Esophagus (tissue), 2 donors: ENCODE results near the gene SLIT1. TPM values are rescaled to one million over a fixed set of nuclear protein-coding genes. Genes with fewer than 3 reads are reported as not detected.

Experiments
- H3K27ac ChIP-seq, 2 donors: one replicate each; pipeline ENCODE4 v1.5.1; 2013; ENCODE audit warnings: low read depth in 2 of 2, mild to moderate bottlenecking in 2 of 2, inconsistent platforms in 1 of 2, low read length in 1 of 2, moderate library complexity in 1 of 2
- H3K27me3 ChIP-seq, 2 donors: one replicate each; pipeline ENCODE4 v1.6.1; 2013; ENCODE audit warnings: low read length in 2 of 2, control low read depth in 1 of 2, mild to moderate bottlenecking in 1 of 2; ENCODE audit not compliant: insufficient read depth in 2 of 2, control insufficient read depth in 1 of 2
- H3K36me3 ChIP-seq, 2 donors: one replicate each; pipeline ENCODE4 v1.6.1; 2013; ENCODE audit warnings: low read length in 1 of 2; ENCODE audit not compliant: control insufficient read depth in 2 of 2, insufficient read depth in 2 of 2
- H3K4me1 ChIP-seq, 2 donors: one replicate each; pipeline ENCODE4 v1.6.1; 2013; ENCODE audit warnings: low read length in 1 of 2; ENCODE audit not compliant: control insufficient read depth in 2 of 2, insufficient read depth in 2 of 2
- H3K4me3 ChIP-seq, 2 donors: one replicate each; pipeline ENCODE4 v1.5.1; 2013; ENCODE audit warnings: low read length in 2 of 2, mild to moderate bottlenecking in 2 of 2, low read depth in 1 of 2, moderate library complexity in 1 of 2
- H3K9me3 ChIP-seq, 2 donors: one replicate each; pipeline ENCODE4 v1.6.1; 2013; ENCODE audit warnings: mild to moderate bottlenecking in 2 of 2, low read depth in 1 of 2, low read length in 1 of 2, moderate library complexity in 1 of 2; ENCODE audit not compliant: control insufficient read depth in 2 of 2, insufficient read depth in 1 of 2
- WGBS, 2 donors: extraction: QIAGEN DNeasy Blood & Tissue Kit; methylation state at CpG; one replicate each; pipeline ENCODE4 v1.1.7; 2013; 5-methylcytosine and 5-hydroxymethylcytosine counted together
- polyA plus RNA-seq, 2 donors: library from polyadenylated mRNA; stranded (reverse); fragments of 200-250 nt; gene quantifications; one replicate each; pipeline ENCODE4 v1.2.3, GENCODE V29; 2013
- donor health status: healthy with polysubstance abuse.
- donor health status: Bipolar disorder and iron deficiency.

Gene SLIT1
- polyA plus RNA-seq, 2 donors, result 0.02 TPM

DNA sequence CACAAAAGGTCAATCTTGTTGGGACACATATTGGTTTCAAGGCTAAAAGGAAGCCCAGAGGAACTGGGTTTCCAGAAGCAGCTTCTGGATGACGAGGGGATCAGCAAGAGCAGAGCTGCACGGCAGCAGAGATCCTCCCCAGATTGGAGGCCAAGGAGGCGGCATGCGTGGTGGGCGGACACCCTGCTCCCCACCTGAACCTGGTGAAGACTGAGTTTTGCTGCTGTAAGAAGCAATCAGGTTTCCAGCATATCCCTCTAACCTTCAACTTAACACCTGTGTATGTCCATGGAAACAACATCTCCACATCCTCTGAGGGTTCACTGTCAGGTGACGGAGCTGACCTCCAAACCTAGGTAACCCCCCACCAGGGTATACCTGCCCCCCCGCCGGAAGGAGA lies 35.1 kb downstream of the SLIT1 start:
- H3K27ac ChIP-seq, result no peak overlapping the region
- no peaks in the 10 kb centered on the region for H3K4me1 ChIP-seq
- no peaks in the 10 kb centered on the region for H3K36me3 ChIP-seq
- H3K27me3 ChIP-seq, result no peaks in the 10 kb centered on the region
- no peak overlapping the region for H3K4me3 ChIP-seq
- H3K9me3 ChIP-seq, result no peaks in the 10 kb centered on the region
- WGBS, 2 donors, result 71 to 73% methylated on average over 8 of the region's 8 CpGs

DNA sequence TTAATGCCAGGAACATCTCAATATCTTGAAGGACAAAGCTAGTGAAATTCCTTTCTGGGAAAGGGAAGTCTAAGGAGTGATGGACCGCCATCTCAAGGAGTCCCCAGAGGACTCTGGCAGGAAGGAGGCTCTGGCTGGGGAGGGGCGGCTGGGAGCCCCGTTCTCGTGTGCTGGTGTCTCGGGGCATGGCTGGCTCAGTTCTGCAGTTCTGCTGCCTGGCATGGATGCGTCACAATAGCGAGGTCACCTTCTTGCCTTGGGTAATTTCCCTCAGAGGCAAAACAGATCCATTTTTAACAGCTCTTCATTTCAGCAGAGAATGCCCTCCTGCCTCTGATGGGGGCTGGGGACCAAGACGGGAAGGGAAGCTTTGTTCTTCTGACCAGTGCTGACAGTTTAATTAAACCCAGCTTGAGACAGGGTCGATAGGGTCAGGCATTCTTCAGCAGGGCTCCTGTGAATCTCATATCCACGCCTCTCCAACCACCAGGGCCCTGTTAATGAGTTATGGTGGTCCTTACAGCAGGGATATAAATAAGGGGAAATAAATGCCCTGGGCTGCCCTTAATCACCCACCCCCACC lies 35.7 kb downstream of the SLIT1 start:
- WGBS, 2 donors, result 55 to 58% methylated on average over 10 of the region's 10 CpGs
- H3K27me3 ChIP-seq, result no peaks in the 10 kb centered on the region

DNA sequence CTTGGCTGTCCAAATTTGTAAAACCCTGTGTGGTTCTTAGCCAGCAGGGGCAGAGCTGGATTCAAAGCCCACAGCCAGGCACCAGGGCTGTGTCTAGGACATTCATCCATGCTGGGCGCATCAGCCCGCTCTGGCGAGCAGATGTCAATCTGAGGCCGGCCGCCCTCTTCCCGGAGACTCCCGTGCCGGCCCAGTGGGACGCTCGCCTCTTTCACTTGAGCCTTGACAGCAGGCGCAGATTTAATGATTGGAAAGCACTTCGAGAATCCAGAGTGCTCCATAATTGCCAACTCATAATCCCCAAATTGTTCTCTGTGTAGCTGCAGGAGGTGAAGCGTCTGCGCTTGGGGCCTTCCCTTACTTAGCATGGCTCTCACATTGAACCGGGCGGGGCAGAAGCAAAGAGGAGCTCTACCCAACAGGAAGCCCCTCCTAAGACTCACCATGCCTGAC lies 36.7 kb downstream of the SLIT1 start:
- no peaks in the 10 kb centered on the region for H3K9me3 ChIP-seq
- no peak overlapping the region for H3K27ac ChIP-seq
- H3K36me3 ChIP-seq, result no peaks in the 10 kb centered on the region
- no peak overlapping the region for H3K4me3 ChIP-seq
- WGBS, 2 donors, result 86 to 90% methylated on average over 16 of the region's 16 CpGs
- no peaks in the 10 kb centered on the region for H3K4me1 ChIP-seq
- H3K27me3 ChIP-seq, result no peaks in the 10 kb centered on the region

More for the DNA sequence above, 35.7 kb downstream of the SLIT1 start:
- no peaks in the 10 kb centered on the region for H3K36me3 ChIP-seq
- H3K4me3 ChIP-seq, result no peak overlapping the region
- no peak overlapping the region for H3K27ac ChIP-seq
- H3K9me3 ChIP-seq, result no peaks in the 10 kb centered on the region
- H3K4me1 ChIP-seq, result no peaks in the 10 kb centered on the region

DNA sequence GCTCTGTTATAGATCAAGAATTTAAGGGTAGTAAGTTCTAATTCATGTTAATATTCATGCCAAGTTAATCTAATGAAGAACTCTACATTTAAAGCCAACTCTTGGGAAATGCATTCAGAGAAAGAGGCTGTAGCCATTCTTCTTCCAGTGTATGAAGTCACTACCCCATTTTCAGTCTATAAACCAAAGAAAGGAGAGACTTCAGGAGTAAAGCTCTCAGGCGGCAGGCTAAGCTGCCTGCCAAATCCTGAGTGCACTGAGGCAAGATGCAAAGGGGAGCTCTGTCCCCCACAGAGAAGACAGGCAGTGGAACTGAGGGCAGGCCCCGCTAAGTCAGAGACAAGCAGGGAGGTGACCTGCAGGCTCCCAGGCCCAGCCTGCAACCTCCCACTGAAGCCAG lies 41.5 kb downstream of the SLIT1 start:
- H3K36me3 ChIP-seq, result no peaks in the 10 kb centered on the region
- 78 to 80% methylated on average over 2 of the region's 2 CpGs for WGBS, 2 donors
- H3K27me3 ChIP-seq, result peaks cover 0 to 7% of the 10 kb centered on the region in 2 donors
- no peaks in the 10 kb centered on the region for H3K9me3 ChIP-seq
- H3K27ac ChIP-seq, result no peak overlapping the region
- no peak overlapping the region for H3K4me3 ChIP-seq
- H3K4me1 ChIP-seq, result peaks cover 0 to 3% of the 10 kb centered on the region in 2 donors

DNA sequence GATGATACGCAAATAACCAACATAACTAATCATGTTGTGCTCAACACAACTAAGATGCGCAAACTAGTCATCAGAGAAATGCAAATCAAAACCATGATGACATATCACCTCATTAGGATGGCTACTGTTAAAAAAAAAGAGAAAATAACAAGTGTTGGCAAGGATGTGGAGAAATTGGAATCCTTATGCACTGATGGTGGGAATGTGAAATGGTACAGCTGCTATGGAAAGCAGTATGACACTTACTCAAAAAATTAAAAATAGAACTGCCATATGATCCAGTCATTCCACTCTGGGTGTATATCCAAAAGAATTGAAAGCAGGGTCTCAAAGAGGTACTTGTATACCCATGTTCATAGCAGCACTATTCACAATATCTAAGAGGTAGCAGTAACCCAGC lies 42.9 kb downstream of the SLIT1 start:
- no peaks in the 10 kb centered on the region for H3K36me3 ChIP-seq
- WGBS, 2 donors, result 96% methylated on average over 2 of the region's 2 CpGs
- H3K9me3 ChIP-seq, result no peaks in the 10 kb centered on the region
- H3K27ac ChIP-seq, result no peak overlapping the region
- no peak overlapping the region for H3K4me3 ChIP-seq
- peaks cover 0 to 3% of the 10 kb centered on the region in 2 donors for H3K4me1 ChIP-seq
- H3K27me3 ChIP-seq, result peaks cover 0 to 7% of the 10 kb centered on the region in 2 donors

DNA sequence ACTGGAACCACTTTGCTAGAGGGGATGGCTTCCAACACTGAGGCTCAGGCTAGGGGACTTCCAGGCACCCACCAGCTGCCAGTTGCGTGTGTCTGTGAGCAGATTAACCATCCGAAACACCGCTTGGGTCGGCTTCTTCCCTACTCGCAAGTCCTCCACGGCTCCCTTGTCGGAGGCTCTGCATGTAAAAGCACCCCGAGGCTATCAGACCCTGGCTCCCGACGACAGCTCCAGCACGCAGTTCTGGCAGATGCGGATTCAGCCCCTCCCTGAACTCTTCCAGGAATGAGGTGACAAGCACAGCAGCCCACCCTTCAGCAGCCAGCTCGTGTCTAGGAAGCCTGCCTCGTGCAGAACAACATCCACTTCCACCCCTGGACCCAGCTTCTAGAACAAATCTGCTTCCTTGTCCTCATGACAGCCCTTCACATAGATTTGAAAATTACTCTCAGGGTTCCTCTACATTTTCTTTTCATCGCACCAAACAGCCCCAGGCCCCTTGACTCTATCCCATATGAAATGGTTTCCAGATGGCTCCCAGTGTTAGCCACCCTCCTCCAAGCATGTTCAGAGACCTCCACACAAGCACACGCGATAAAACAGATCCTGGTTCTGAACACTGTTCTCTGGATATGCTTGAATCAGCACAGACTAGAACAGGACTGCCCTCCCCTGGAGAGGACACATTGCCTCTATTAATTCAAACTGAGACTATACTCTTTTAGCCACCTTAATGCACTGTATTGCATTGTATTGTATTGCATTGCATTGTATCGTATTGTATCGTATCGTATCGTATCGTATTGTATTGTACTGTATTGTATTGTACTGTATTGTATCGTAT lies 44.6 kb downstream of the SLIT1 start:
- H3K27ac ChIP-seq, result no peak overlapping the region
- H3K27me3 ChIP-seq, result peaks cover 0 to 7% of the 10 kb centered on the region in 2 donors
- H3K36me3 ChIP-seq, result no peaks in the 10 kb centered on the region
- no peaks in the 10 kb centered on the region for H3K9me3 ChIP-seq
- 43 to 59% methylated on average over 23 of the region's 23 CpGs for WGBS, 2 donors
- no peak overlapping the region for H3K4me3 ChIP-seq
- H3K4me1 ChIP-seq, result peaks cover 0 to 3% of the 10 kb centered on the region in 2 donors

DNA sequence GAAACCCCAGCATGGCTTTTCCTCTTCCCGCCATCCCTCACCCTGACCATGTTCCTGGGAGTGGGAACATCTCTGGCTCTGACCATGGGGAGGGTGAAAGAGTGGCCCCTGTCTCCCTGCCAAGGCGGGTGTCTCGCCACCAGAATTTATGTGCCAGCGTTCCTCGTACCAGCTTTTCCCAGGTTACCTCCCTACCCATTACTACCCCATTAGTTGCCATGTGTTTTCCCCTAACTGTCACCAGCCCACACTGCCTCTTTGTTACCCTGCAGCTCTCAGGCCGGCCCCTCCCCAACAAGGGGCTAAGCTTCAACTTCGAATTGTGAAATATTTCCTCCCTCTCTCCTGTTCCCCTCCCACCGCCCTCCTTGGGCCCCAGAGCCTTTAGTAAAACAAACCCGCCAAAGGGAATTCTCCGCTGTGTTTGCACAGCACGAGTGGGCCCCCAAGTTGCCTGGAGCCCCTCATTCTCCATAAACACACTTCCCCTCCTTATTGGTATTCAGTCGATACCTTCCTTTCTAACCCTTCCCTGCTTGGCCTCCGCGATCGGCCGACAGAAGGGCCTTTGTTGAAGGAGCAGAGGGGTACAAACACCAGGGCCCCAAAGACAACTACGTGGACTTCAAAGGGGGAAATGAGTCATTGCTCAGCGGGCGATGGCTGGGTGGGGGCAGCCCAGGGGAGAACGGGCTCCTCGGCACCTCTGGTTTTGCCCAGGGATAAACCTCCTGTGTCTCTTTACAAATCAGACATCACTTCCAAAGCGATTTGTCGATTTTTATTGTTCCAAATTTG lies 45.5 kb downstream of the SLIT1 start:
- peaks cover 0 to 7% of the 10 kb centered on the region in 2 donors for H3K27me3 ChIP-seq
- H3K9me3 ChIP-seq, result no peaks in the 10 kb centered on the region
- no peak overlapping the region for H3K27ac ChIP-seq
- peaks cover 0 to 3% of the 10 kb centered on the region in 2 donors for H3K4me1 ChIP-seq
- no peak overlapping the region for H3K4me3 ChIP-seq
- 42 to 44% methylated on average over 23 of the region's 23 CpGs for WGBS, 2 donors
- no peaks in the 10 kb centered on the region for H3K36me3 ChIP-seq

DNA sequence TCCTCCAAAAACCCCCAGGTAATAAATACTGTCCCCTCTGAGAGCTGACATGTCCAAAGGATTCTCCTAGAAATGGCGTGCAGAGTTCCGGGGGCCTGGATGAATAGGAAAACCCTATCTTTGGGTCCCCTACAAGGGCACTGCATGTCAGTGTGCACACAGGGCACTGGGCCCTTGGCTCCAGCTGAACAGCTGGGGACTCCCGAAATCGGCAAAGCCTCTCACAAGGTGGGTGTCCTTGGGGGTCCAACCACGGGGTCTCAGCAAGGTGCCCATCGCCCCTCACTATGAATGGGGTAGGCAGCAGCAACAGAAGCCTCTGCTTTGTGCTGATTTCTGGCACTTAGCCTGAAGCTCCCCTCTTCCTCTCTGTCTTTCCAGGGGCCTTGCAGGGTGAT lies 46.1 kb downstream of the SLIT1 start:
- Histone ChIP-seq H3K27ac (no peak overlapping the region), H3K4me1 (peaks cover 0 to 3% of the 10 kb centered on the region in 2 donors), H3K36me3 (no peaks in the 10 kb centered on the region), H3K9me3 (no peaks in the 10 kb centered on the region), H3K27me3 (peaks cover 0 to 7% of the 10 kb centered on the region in 2 donors), H3K4me3 (no peak overlapping the region)
- WGBS, 2 donors, result 85 to 86% methylated on average over 4 to 6 of the region's 6 CpGs

DNA sequence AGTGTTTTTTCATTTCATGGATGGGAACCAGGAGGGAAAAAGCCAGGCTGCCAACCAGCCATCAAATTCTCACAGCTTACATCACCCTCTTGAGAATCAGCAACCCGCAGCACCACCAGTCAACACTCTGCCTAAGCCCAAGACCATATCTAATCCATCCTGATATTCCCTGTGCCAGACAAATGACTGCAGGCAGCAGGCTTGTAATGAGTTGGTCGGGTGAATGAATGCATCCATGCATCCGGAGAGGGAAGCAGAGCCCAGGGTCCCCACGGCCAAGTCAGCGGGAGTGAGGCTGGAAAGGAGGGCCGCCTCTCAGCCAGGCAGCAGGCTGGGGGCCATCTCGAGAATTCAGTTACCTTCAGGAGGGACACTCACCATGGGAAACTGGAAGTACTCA lies 46.9 kb downstream of the SLIT1 start:
- Histone ChIP-seq H3K9me3 (no peaks in the 10 kb centered on the region), H3K27ac (no peak overlapping the region), H3K4me3 (no peak overlapping the region), H3K27me3 (peaks cover 0 to 7% of the 10 kb centered on the region in 2 donors), H3K36me3 (no peaks in the 10 kb centered on the region), H3K4me1 (peaks cover 0 to 3% of the 10 kb centered on the region in 2 donors)
- 67 to 81% methylated on average over 7 of the region's 7 CpGs for WGBS, 2 donors
